Upper lobe of left lung (tissue), 4 donors: ENCODE results near the gene CTAGE8.
"Not testable (repeated sequence)": the region's sequence is repeated elsewhere in the genome, so short reads cannot be mapped to it uniquely, and the experiment has no call there.

Experiments
- EP300 ChIP-seq, 4 donors: sonication (generic); formaldehyde crosslinking; IDR thresholded peaks; one replicate each; pipeline ENCODE4 v1.5.1; 2017; ENCODE audit warnings: antibody characterized with exemption in 4 of 4, control low read depth in 2 of 4
- POLR2A ChIP-seq, 4 donors: fragments of 450-650 bp; IDR thresholded peaks; one replicate each; pipeline ENCODE4 v1.5.1; 2016 to 2017; ENCODE audit warnings: antibody characterized with exemption in 4 of 4, mild to moderate bottlenecking in 2 of 4
- TF ChIP-seq, protein P1 (sequence below), 6 experiments: fragments of 450-650 bp in 4 of 6; fragments of 200-600 bp in 2 of 6; sonication (generic) in 2 of 6; IDR thresholded peaks; one replicate each; pipeline ENCODE4 v1.5.1; 2016 to 2019; ENCODE audit warnings: antibody characterized with exemption in 6 of 6

DNA sequence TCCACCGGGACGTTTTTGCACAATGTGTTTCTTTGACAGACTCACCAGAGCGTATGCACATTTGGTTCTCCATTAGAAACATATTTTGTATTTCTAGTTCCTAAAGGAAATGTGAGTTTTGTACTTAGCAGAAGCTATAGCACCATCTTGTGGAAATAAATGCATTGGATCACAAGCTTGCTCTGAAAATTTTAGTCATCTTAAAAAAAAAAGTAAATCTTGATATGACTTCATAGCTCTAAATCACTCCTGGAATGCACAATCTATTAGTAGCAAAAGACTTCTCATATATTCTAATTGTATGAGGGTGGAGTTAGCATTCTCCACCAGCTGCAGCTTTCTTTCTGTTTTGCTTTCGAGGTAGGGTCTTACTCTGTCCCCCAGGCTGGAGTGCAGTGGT, 49.9 kb downstream of the CTAGE8 start:
- TF ChIP-seq, protein P1, sequence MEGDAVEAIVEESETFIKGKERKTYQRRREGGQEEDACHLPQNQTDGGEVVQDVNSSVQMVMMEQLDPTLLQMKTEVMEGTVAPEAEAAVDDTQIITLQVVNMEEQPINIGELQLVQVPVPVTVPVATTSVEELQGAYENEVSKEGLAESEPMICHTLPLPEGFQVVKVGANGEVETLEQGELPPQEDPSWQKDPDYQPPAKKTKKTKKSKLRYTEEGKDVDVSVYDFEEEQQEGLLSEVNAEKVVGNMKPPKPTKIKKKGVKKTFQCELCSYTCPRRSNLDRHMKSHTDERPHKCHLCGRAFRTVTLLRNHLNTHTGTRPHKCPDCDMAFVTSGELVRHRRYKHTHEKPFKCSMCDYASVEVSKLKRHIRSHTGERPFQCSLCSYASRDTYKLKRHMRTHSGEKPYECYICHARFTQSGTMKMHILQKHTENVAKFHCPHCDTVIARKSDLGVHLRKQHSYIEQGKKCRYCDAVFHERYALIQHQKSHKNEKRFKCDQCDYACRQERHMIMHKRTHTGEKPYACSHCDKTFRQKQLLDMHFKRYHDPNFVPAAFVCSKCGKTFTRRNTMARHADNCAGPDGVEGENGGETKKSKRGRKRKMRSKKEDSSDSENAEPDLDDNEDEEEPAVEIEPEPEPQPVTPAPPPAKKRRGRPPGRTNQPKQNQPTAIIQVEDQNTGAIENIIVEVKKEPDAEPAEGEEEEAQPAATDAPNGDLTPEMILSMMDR (IDR thresholded peaks at IDR 0.05): not testable (repeated sequence)
- not testable (repeated sequence) for TF ChIP-seq POLR2A, EP300 (IDR thresholded peaks at IDR 0.05)
